Measurements from ENCODE around the gene CADPS.

CADPS gene

GRCh38 chr3:62873451-62873760 is 1.8 kb downstream of the CADPS start:
- DNase-seq: no peak

GRCh38 chr3:62872318-62872717 is 2.9 kb downstream of the CADPS start:
- no peak for DNase-seq

GRCh38 chr3:62870321-62870720 is 4.9 kb downstream of the CADPS start:
- no peak for DNase-seq

GRCh38 chr3:62863648-62864047 is 11.6 kb downstream of the CADPS start:
- DNase-seq: no peak

GRCh38 chr3:62859203-62859791 is 15.9 kb downstream of the CADPS start:
- no peak for DNase-seq

GRCh38 chr3:62845996-62846395 is 29.2 kb downstream of the CADPS start:
- no peak for DNase-seq

GRCh38 chr3:62843508-62843907 is 31.7 kb downstream of the CADPS start:
- DNase-seq: no peak

- no peak for DNase-seq
Observed at GRCh38 chr3:62839748-62840147, 35.5 kb downstream of the CADPS start.

- no peak for DNase-seq
Observed at GRCh38 chr3:62837145-62837787, 38.0 kb downstream of the CADPS start.

- no peak for DNase-seq
Observed at GRCh38 chr3:62835554-62836236, 39.5 kb downstream of the CADPS start.

- no peak for DNase-seq
Observed at GRCh38 chr3:62833538-62833937, 41.7 kb downstream of the CADPS start.

GRCh38 chr3:62832553-62832952 is 42.7 kb downstream of the CADPS start:
- no peak for DNase-seq

- DNase-seq: no peak
Observed at GRCh38 chr3:62830727-62831322, 44.4 kb downstream of the CADPS start.

- no peak for DNase-seq
Observed at GRCh38 chr3:62827550-62827949, 47.7 kb downstream of the CADPS start.

GRCh38 chr3:62824965-62825592 is 50.1 kb downstream of the CADPS start:
- DNase-seq: no peak

GRCh38 chr3:62823461-62824050 is 51.7 kb downstream of the CADPS start:
- DNase-seq: no peak

GRCh38 chr3:62822905-62823304 is 52.3 kb downstream of the CADPS start:
- no peak for DNase-seq

- no peak for DNase-seq
Observed at GRCh38 chr3:62818347-62818746, 56.9 kb downstream of the CADPS start.

- no peak for DNase-seq
Observed at GRCh38 chr3:62817678-62818077, 57.5 kb downstream of the CADPS start.

GRCh38 chr3:62815981-62816380 is 59.2 kb downstream of the CADPS start:
- no peak for DNase-seq

- no peak for DNase-seq
Observed at GRCh38 chr3:62812631-62813030, 62.6 kb downstream of the CADPS start.

- DNase-seq: no peak
Observed at GRCh38 chr3:62811119-62811518, 64.1 kb downstream of the CADPS start.

- DNase-seq: no peak
Observed at GRCh38 chr3:62809369-62809768, 65.8 kb downstream of the CADPS start.

Data from T1000 (cell line).